ENCODE measurements around the gene KRT32. TPM values are rescaled to one million over a fixed set of nuclear protein-coding genes. Genes with fewer than 3 reads are reported as not detected.
"Not testable (repeated sequence)": the region's sequence is repeated elsewhere in the genome, so short reads cannot be mapped to it uniquely, and the experiment has no call there.

KRT32 gene
- total and polyA plus RNA-seq, 2 donors (not counting 1 experiment from before 2014, with no cell fraction given): not detected

- no peak overlapping the region for H3K4me2 ChIP-seq (replicated peaks; ENCODE audit: low read depth, low read length, poor library complexity, severe bottlenecking)
- H4K20me1 ChIP-seq (ENCODE audit: control insufficient read depth, insufficient read depth, low read length, poor library complexity, severe bottlenecking): no peaks in the 10 kb centered on the region
- no peak overlapping the region for H3K9ac ChIP-seq (ENCODE audit: low read length)
- no peaks in the 10 kb centered on the region for H3K36me3 ChIP-seq (replicated peaks in 1 of 2; ENCODE audit: control extremely low read depth in 1 of 2, control insufficient read depth in 1 of 2, extremely low read depth in 1 of 2, insufficient read depth in 2 of 2, low read length in 1 of 2)
- intact Hi-C loops (cut with micrococcal nuclease): no loop called here
- ATAC-seq (ENCODE audit: low read depth): no peak
- H3K9me3 ChIP-seq (ENCODE audit: control extremely low read depth in 1 of 3, control insufficient read depth in 2 of 3, insufficient read depth in 1 of 3, low read length in 2 of 3): no peaks in the 10 kb centered on the region
- peaks cover 0 to 4% (median 2%) of the 10 kb centered on the region in 4 experiments for H3K27me3 ChIP-seq (replicated peaks in 1 of 4; ENCODE audit: control extremely low read depth in 1 of 4, control insufficient read depth in 3 of 4, insufficient read depth in 4 of 4, low read length in 3 of 4)
- WGBS (ENCODE audit: insufficient coverage): 75% methylated on average over 4 of the region's 4 CpGs
- CTCF ChIA-PET: interaction anchor here (1.0 to 1.7 kb wide), 2 partner anchors 16 to 214 kb away, joined by 3 to 6 read pairs; no protein-coding TSS in a partner anchor
- H3K79me2 ChIP-seq (ENCODE audit: control insufficient read depth, insufficient read depth, low read length): no peaks in the 10 kb centered on the region
- TF ChIP-seq, protein P1, sequence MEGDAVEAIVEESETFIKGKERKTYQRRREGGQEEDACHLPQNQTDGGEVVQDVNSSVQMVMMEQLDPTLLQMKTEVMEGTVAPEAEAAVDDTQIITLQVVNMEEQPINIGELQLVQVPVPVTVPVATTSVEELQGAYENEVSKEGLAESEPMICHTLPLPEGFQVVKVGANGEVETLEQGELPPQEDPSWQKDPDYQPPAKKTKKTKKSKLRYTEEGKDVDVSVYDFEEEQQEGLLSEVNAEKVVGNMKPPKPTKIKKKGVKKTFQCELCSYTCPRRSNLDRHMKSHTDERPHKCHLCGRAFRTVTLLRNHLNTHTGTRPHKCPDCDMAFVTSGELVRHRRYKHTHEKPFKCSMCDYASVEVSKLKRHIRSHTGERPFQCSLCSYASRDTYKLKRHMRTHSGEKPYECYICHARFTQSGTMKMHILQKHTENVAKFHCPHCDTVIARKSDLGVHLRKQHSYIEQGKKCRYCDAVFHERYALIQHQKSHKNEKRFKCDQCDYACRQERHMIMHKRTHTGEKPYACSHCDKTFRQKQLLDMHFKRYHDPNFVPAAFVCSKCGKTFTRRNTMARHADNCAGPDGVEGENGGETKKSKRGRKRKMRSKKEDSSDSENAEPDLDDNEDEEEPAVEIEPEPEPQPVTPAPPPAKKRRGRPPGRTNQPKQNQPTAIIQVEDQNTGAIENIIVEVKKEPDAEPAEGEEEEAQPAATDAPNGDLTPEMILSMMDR (IDR thresholded peaks at IDR 0.05): no peak
- no peak for TF ChIP-seq EZH2 (IDR thresholded peaks at IDR 0.05; ENCODE audit: borderline replicate concordance, insufficient read depth, low read depth, low read length, poor library complexity, severe bottlenecking)
- no peak for DNase-seq
- POLR2A ChIA-PET: no interaction called here
- no peaks in the 10 kb centered on the region for H3K4me1 ChIP-seq (ENCODE audit: control insufficient read depth in 2 of 2, insufficient read depth in 2 of 2, low read length in 2 of 2)
- Mint-ChIP-seq H3K27ac (no peak overlapping the region), H3K4me3 (no peak overlapping the region), H3K4me1 (peaks cover 2% of the 10 kb centered on the region), H3K27me3 (peaks cover 23% of the 10 kb centered on the region), H3K9me3 (ENCODE audit: insufficient read depth) (no peaks in the 10 kb centered on the region)
- H3K27ac ChIP-seq (ENCODE audit: low read length in 2 of 2): no peak overlapping the region
- H3K4me3 ChIP-seq (ENCODE audit: control extremely low read depth in 1 of 5, extremely low read depth in 1 of 5, insufficient read depth in 1 of 5, low read depth in 2 of 5, low read length in 4 of 5): no peak overlapping the region
- H2AFZ ChIP-seq (ENCODE audit: insufficient read depth, low read depth, low read length, poor library complexity, severe bottlenecking): no peak overlapping the region
These were observed 33.2 kb downstream of the KRT32 start for GRCh38 chr17:41434005-41434404.

DNA sequence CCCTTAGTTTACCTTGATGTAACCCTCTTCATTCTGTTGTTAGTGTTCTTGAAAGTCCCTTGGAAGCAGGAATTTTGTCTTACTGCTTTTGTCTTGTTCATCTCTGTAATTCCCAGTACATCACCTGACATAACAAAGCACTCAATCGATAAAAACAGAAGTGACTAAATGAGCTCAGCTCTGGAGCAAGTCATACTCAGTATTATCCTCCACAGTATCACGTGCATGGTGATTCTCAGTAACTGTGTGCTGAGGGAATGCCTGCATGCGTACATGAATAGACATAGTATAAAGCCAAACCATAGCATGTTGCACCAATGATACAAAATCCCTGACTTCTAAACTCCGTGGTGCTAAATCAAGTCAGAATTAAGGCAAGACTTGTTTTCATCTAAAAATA lies 33.6 kb downstream of the KRT32 start:
- TF ChIP-seq, protein P1 (IDR thresholded peaks at IDR 0.05): no peak
- Histone ChIP-seq H3K9ac (ENCODE audit: low read length) (no peak overlapping the region), H3K27me3 (replicated peaks in 1 of 4; ENCODE audit: control extremely low read depth in 1 of 4, control insufficient read depth in 3 of 4, insufficient read depth in 4 of 4, low read length in 3 of 4) (peaks cover 0 to 4% (median 2%) of the 10 kb centered on the region in 4 experiments), H4K20me1 (ENCODE audit: control insufficient read depth, insufficient read depth, low read length, poor library complexity, severe bottlenecking) (no peaks in the 10 kb centered on the region), H3K4me2 (replicated peaks; ENCODE audit: low read depth, low read length, poor library complexity, severe bottlenecking) (no peak overlapping the region), H3K4me3 (ENCODE audit: control extremely low read depth in 1 of 5, extremely low read depth in 1 of 5, insufficient read depth in 1 of 5, low read depth in 2 of 5, low read length in 4 of 5) (no peak overlapping the region), H2AFZ (ENCODE audit: insufficient read depth, low read depth, low read length, poor library complexity, severe bottlenecking) (no peak overlapping the region), H3K36me3 (replicated peaks in 1 of 2; ENCODE audit: control extremely low read depth in 1 of 2, control insufficient read depth in 1 of 2, extremely low read depth in 1 of 2, insufficient read depth in 2 of 2, low read length in 1 of 2) (no peaks in the 10 kb centered on the region), H3K79me2 (ENCODE audit: control insufficient read depth, insufficient read depth, low read length) (no peaks in the 10 kb centered on the region), H3K4me1 (ENCODE audit: control insufficient read depth in 2 of 2, insufficient read depth in 2 of 2, low read length in 2 of 2) (no peaks in the 10 kb centered on the region), H3K9me3 (ENCODE audit: control extremely low read depth in 1 of 3, control insufficient read depth in 2 of 3, insufficient read depth in 1 of 3, low read length in 2 of 3) (no peaks in the 10 kb centered on the region), H3K27ac (ENCODE audit: low read length in 2 of 2) (no peak overlapping the region)
- Mint-ChIP-seq H3K9me3 (ENCODE audit: insufficient read depth) (no peaks in the 10 kb centered on the region), H3K27me3 (peaks cover 27% of the 10 kb centered on the region), H3K4me3 (no peak overlapping the region), H3K27ac (no peak overlapping the region), H3K4me1 (peaks cover 2% of the 10 kb centered on the region)
- WGBS (ENCODE audit: insufficient coverage): 43% methylated on average over 2 of the region's 4 CpGs
- ChIA-PET POLR2A (no interaction called here), CTCF (interaction anchor here (1.0 to 1.7 kb wide), 2 partner anchors 16 to 214 kb away, joined by 3 to 6 read pairs; no protein-coding TSS in a partner anchor)
- no peak for ATAC-seq (ENCODE audit: low read depth)
- intact Hi-C loops (cut with micrococcal nuclease): no loop called here
- DNase-seq: no peak

DNA sequence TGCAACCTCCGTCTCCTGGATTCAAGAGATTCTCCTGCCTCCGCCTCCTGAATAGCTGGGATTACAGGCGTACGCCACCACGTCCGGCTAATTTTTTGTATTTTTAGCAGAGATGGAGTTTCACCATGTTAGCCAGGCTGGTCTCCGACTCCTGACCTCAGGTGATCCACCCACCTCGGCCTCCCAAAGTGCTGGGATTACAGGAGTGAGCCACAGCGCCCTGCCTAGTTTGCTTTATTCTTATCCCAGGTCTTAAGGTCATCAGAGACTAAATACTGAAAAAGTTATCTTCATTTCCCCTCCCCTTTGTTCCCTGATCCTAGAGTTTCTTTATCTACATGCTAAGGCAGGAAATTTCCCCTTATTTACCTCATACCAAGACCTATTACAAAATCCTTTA lies 36.8 kb downstream of the KRT32 start:
- 91% methylated on average over 9 of the region's 9 CpGs for WGBS (ENCODE audit: insufficient coverage)
- H3K9me3 Mint-ChIP-seq (ENCODE audit: insufficient read depth); intact Hi-C loops (cut with micrococcal nuclease); H2AFZ ChIP-seq (ENCODE audit: insufficient read depth, low read depth, low read length, poor library complexity, severe bottlenecking); H3K36me3 ChIP-seq (replicated peaks in 1 of 2; ENCODE audit: control extremely low read depth in 1 of 2, control insufficient read depth in 1 of 2, extremely low read depth in 1 of 2, insufficient read depth in 2 of 2, low read length in 1 of 2); H3K4me1 ChIP-seq (ENCODE audit: control insufficient read depth in 2 of 2, insufficient read depth in 2 of 2, low read length in 2 of 2); H3K27me3 ChIP-seq (replicated peaks in 1 of 4; ENCODE audit: control extremely low read depth in 1 of 4, control insufficient read depth in 3 of 4, insufficient read depth in 4 of 4, low read length in 3 of 4); H3K9me3 ChIP-seq (ENCODE audit: control extremely low read depth in 1 of 3, control insufficient read depth in 2 of 3, insufficient read depth in 1 of 3, low read length in 2 of 3); H4K20me1 ChIP-seq (ENCODE audit: control insufficient read depth, insufficient read depth, low read length, poor library complexity, severe bottlenecking); DNase-seq; H3K27ac Mint-ChIP-seq; H3K9ac ChIP-seq (ENCODE audit: low read length); H3K4me3 Mint-ChIP-seq; ATAC-seq (ENCODE audit: low read depth); H3K27ac ChIP-seq (ENCODE audit: low read length in 2 of 2); POLR2A ChIA-PET; H3K4me1 Mint-ChIP-seq; H3K4me3 ChIP-seq (ENCODE audit: control extremely low read depth in 1 of 5, extremely low read depth in 1 of 5, insufficient read depth in 1 of 5, low read depth in 2 of 5, low read length in 4 of 5); H3K79me2 ChIP-seq (ENCODE audit: control insufficient read depth, insufficient read depth, low read length); H3K4me2 ChIP-seq (replicated peaks; ENCODE audit: low read depth, low read length, poor library complexity, severe bottlenecking): not testable (repeated sequence)
- H3K27me3 Mint-ChIP-seq: peaks cover 23% of the 10 kb centered on the region
- CTCF ChIA-PET: interaction anchor here (0.7 kb wide), 1 partner anchor 23 kb away, joined by 5 read pairs; no protein-coding TSS in a partner anchor

All from B cell (primary cell).